ENCODE measurements around the gene WDR90.

WDR90 gene

DNA sequence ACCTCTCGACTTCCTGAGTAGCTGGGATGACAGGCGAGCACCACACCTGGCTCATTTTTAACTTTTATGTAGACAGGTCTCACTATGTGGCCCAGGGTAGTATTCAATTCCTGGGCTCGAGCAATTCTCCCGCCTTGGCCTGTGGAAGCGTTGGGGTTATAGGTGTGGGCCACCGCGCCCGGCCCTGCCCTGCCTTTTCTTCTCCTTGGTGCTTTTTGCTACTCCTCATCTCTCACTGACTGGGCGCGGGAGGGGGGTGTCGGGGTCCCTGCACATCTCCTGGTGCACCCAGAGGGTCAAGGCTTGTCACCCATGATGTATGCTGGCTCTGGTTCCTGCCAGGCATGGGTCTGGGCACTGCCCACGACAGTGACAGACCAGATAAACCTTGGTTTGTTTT is 4.6 kb upstream of the WDR90 start:
- no peak overlapping the region for H3K4me3 ChIP-seq (ENCODE audit: low read depth, low read length)
- DNase-seq (ENCODE audit: low read depth), result no peak
- in situ Hi-C loops (cut with HindIII; ENCODE audit: low sequenced_read_pairs), result no loop called here
- TF ChIP-seq, protein P1, sequence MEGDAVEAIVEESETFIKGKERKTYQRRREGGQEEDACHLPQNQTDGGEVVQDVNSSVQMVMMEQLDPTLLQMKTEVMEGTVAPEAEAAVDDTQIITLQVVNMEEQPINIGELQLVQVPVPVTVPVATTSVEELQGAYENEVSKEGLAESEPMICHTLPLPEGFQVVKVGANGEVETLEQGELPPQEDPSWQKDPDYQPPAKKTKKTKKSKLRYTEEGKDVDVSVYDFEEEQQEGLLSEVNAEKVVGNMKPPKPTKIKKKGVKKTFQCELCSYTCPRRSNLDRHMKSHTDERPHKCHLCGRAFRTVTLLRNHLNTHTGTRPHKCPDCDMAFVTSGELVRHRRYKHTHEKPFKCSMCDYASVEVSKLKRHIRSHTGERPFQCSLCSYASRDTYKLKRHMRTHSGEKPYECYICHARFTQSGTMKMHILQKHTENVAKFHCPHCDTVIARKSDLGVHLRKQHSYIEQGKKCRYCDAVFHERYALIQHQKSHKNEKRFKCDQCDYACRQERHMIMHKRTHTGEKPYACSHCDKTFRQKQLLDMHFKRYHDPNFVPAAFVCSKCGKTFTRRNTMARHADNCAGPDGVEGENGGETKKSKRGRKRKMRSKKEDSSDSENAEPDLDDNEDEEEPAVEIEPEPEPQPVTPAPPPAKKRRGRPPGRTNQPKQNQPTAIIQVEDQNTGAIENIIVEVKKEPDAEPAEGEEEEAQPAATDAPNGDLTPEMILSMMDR (IDR thresholded peaks at IDR 0.05; ENCODE audit: low read depth, low read length, missing control alignments), result no peak

DNA sequence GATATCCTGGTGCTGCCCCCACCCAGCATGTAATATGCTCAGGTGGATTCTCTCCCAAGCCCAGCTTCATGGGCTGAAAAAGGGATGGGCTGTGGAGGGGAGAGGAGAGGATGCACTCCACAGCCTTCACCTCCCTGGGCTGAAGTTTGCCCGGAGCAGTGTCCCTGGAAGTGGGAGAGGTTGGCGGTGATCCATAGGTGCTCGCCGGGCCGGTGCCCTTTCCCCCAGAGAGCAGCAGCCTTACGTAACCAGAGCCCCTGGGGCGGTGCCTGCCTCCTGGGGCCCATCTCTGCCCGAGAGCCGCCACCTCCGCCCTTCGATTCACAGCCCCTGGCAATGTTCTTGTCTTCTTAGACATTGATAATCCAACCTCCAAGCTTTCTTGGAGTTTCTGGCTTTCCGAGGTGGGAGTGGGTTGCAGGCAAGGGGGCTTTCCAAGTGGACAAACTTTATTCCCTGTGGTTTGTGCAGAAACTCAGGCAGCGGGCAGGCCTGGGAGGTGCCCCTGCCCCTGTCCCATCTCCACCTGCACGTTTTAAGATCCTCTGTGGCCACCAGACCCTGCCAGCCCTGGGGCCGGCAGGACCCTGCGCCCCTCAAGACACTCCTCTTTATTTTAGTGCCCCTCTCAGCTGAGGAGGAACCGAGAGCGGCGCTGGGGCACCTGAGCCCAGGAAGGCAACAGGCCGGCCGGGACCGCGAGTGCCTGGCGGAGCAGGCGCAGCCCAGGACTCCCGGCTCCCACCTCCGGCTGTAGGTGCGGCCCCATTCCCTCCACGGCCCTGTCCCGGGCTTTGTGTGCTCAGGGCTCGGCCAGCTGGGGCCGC is 3.1 kb upstream of the WDR90 start:
- DNase-seq (ENCODE audit: low read depth), result no peak
- in situ Hi-C loops (cut with HindIII; ENCODE audit: low sequenced_read_pairs), result no loop called here
- TF ChIP-seq, protein P1 (IDR thresholded peaks at IDR 0.05; ENCODE audit: low read depth, low read length, missing control alignments), result no peak
- no peak overlapping the region for H3K4me3 ChIP-seq (ENCODE audit: low read depth, low read length)

DNA sequence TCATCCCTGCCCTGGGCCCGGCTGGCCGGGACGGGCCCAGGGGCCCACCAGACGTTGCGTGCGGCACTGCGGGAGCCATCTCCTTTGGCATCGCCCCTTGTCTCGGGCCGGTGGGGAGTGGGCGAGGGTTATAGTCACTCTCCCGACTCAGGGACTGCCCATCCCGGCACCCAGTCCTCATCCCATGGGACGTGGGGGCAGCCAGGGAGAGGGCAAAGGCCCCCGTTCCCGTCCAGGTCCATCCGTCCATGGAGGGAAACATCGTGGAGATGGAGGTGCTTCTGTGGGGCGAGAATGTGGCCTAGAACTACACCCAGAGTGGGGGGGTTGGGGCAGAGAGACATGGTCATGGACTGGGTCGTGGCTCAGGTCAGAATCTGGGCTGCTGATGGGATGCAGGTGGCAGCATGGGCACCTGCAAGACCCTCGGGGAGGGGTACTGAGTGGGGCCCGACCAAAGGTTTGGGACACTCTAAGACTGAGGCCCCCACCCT is 2.4 kb upstream of the WDR90 start:
- no peak for DNase-seq (ENCODE audit: low read depth)
- H3K4me3 ChIP-seq (ENCODE audit: low read depth, low read length), result no peak overlapping the region
- TF ChIP-seq, protein P1 (IDR thresholded peaks at IDR 0.05; ENCODE audit: low read depth, low read length, missing control alignments), result no peak
- in situ Hi-C loops (cut with HindIII; ENCODE audit: low sequenced_read_pairs), result no loop called here

DNA sequence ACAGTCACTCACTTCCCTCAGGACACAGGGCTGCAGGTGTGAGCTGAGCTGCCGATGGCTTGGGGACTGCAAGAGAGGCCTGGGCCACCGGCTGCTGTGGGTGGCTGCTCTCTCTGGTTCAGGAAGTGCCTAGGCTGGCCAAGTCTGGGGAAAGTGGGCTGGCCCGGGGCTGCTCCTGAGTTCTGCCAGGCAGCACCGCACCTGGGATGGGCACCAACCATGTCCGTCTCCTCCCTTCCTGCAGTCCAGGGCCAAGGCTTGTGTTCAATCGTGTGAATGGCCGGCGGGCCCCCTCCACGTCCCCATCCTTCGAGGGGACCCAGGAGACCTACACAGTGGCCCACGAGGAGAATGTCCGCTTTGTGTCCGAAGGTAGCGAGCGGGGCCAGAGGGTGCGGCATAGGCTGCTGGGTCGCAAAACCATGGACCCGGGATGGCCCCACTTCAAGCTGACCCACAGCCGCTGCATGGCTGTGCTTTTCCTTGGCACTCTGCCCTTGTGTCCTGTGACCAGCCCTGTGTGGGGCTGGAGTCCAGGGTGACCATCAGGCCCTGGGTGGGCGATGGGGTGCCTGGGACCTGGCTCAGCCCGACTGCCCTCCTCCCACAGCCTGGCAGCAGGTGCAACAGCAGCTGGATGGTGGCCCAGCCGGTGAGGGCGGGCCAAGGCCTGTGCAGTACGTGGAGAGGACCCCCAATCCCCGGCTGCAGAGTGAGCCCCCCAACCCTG is 1.8 kb upstream of the WDR90 start:
- H3K4me3 ChIP-seq (ENCODE audit: low read depth, low read length), result no peak overlapping the region
- in situ Hi-C loops (cut with HindIII; ENCODE audit: low sequenced_read_pairs), result no loop called here
- no peak for DNase-seq (ENCODE audit: low read depth)
- TF ChIP-seq, protein P1 (IDR thresholded peaks at IDR 0.05; ENCODE audit: low read depth, low read length, missing control alignments), result no peak

DNA sequence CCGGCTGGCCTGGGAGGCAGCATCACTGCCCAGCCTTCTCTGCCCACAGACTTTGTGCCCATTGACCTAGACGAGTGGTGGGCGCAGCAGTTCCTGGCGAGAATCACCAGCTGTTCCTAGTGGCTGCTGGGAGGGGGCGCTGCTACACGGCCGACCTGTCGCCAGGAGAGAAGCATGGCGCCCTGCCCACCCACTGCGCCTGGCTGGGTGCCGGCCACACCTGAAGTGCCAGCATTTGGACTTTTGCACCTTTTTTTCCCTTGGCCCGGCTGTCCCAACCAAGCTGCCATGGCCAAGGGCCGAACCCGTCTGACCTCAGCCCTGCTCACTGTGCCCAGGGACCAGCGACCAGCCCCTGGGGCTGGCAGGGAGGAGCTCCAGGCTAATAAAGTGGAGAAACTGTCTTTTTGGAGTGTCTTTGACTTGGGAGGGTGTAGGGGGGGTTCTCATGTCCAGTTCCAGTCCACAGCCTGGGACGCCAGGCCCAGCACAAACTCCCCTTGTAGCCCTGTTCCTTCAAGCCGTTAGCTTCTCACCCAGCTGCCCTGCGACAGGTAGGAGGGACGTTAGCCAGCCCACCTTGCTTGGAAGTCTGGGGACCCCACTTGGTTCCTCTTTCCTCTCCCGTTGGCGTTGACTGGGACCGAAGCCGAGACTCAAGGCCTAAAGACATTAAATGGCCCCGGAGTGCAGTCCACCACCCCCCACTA is 939 bp upstream of the WDR90 start:
- no peak for DNase-seq (ENCODE audit: low read depth)
- peak overlapping the region; percentile 61 for H3K4me3 ChIP-seq (ENCODE audit: low read depth, low read length)
- TF ChIP-seq, protein P1 (IDR thresholded peaks at IDR 0.05; ENCODE audit: low read depth, low read length, missing control alignments), result peak; percentile 37
- in situ Hi-C loops (cut with HindIII; ENCODE audit: low sequenced_read_pairs), result no loop called here

DNA sequence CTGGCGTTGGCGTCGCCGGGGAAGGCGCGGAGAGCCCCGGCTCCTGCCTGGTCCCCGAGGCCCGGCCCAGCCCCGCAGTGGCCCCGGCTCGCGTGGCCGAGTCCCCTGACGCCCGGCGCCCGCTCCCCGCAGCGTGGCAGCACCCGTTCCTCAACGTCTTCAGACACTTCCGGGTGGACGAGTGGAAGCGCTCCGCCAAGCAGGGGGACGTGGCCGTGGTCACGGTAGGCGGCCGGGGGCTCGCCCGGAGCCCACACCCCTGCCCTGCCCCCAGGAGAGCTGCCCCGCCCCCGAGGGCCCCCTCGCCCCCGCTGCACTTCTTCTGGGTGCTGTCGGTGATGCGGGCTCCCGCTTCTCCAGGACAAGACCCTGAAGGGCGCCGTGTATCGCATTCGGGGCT is 466 bp downstream of the WDR90 start:
- TF ChIP-seq, protein P1 (IDR thresholded peaks at IDR 0.05; ENCODE audit: low read depth, low read length, missing control alignments), result no peak
- in situ Hi-C loops (cut with HindIII; ENCODE audit: low sequenced_read_pairs), result no loop called here
- no peak for DNase-seq (ENCODE audit: low read depth)
- H3K4me3 ChIP-seq (ENCODE audit: low read depth, low read length), result peak overlapping the region; percentile 61

Measured in astrocyte of the cerebellum (primary cell).